ENCODE results near the gene TMA7B. TPM values are rescaled to one million over a fixed set of nuclear protein-coding genes. Genes with fewer than 3 reads are reported as not detected.

TMA7B gene
- total RNA-seq, 1 donor from 2014 or later, result not detected

- TF ChIP-seq, protein P1, sequence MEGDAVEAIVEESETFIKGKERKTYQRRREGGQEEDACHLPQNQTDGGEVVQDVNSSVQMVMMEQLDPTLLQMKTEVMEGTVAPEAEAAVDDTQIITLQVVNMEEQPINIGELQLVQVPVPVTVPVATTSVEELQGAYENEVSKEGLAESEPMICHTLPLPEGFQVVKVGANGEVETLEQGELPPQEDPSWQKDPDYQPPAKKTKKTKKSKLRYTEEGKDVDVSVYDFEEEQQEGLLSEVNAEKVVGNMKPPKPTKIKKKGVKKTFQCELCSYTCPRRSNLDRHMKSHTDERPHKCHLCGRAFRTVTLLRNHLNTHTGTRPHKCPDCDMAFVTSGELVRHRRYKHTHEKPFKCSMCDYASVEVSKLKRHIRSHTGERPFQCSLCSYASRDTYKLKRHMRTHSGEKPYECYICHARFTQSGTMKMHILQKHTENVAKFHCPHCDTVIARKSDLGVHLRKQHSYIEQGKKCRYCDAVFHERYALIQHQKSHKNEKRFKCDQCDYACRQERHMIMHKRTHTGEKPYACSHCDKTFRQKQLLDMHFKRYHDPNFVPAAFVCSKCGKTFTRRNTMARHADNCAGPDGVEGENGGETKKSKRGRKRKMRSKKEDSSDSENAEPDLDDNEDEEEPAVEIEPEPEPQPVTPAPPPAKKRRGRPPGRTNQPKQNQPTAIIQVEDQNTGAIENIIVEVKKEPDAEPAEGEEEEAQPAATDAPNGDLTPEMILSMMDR (IDR thresholded peaks at IDR 0.05), result no peak
- Mint-ChIP-seq H3K4me3 (ENCODE audit: unreplicated experiment) (no peak overlapping the region), H3K27me3 (ENCODE audit: low read depth) (peaks cover 5% of the 10 kb centered on the region), H3K27ac (ENCODE audit: unreplicated experiment) (peak overlapping the region; percentile 2), H3K4me1 (ENCODE audit: low read depth) (peaks cover 46% of the 10 kb centered on the region), H3K9me3 (ENCODE audit: low read depth) (no peaks in the 10 kb centered on the region), H3K36me3 (ENCODE audit: low read depth) (no peaks in the 10 kb centered on the region)
- DNase-seq (ENCODE audit: low spot score), result no peak
Measured at GRCh38 chr22:39967996-39968972, 8.1 kb downstream of the TMA7B start.

DNA sequence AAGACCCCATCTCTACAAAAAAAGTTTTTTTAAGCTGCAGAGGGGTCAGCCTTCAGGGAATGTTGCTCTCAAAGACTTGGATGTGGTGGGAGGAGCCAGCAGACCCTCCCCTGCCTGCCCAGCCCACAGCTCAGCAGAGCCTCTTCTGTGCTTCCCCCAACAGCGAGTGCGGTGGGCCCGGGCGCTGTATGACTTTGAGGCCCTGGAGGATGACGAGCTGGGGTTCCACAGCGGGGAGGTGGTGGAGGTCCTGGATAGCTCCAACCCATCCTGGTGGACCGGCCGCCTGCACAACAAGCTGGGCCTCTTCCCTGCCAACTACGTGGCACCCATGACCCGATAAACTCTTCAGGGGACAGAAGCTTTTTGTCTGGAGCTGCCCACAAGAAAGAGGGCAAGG is 10.5 kb downstream of the TMA7B start:
- no peaks in the 10 kb centered on the region for H3K36me3 Mint-ChIP-seq (ENCODE audit: low read depth)
- H3K9me3 Mint-ChIP-seq (ENCODE audit: low read depth), result no peaks in the 10 kb centered on the region
- TF ChIP-seq, protein P1 (IDR thresholded peaks at IDR 0.05), result no peak
- peaks cover 18% of the 10 kb centered on the region for H3K27me3 Mint-ChIP-seq (ENCODE audit: low read depth)
- H3K27ac Mint-ChIP-seq (ENCODE audit: unreplicated experiment), result no peak overlapping the region
- H3K4me3 Mint-ChIP-seq (ENCODE audit: unreplicated experiment), result no peak overlapping the region
- peaks cover 41% of the 10 kb centered on the region for H3K4me1 Mint-ChIP-seq (ENCODE audit: low read depth)
- DNase-seq (ENCODE audit: low spot score), result no peak

DNA sequence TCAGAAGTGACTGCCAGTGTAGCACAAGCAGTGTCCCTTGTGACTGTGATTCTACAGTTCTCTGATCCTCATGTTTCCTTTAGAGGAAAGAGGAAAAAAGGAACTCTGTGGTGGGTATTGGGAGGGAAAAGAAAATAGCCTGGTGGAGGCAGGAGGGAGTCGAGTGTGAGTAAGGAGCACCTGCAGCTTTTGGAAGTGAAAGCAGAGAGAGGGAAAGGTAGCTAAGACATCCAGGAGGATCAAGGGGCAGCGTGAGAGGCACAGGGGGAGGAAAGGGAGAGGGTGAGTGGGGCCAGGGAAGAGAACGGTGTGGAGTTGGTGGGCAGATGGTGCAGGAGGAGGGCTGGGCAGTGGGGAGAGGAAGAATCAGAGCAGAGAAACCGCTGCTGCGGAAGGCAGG is 12.4 kb downstream of the TMA7B start:
- no peak for DNase-seq (ENCODE audit: low spot score)
- H3K4me1 Mint-ChIP-seq (ENCODE audit: low read depth), result peaks cover 22% of the 10 kb centered on the region
- no peaks in the 10 kb centered on the region for H3K36me3 Mint-ChIP-seq (ENCODE audit: low read depth)
- no peak overlapping the region for H3K4me3 Mint-ChIP-seq (ENCODE audit: unreplicated experiment)
- TF ChIP-seq, protein P1 (IDR thresholded peaks at IDR 0.05), result no peak
- H3K9me3 Mint-ChIP-seq (ENCODE audit: low read depth), result no peaks in the 10 kb centered on the region
- H3K27ac Mint-ChIP-seq (ENCODE audit: unreplicated experiment), result no peak overlapping the region
- H3K27me3 Mint-ChIP-seq (ENCODE audit: low read depth), result peaks cover 34% of the 10 kb centered on the region

DNA sequence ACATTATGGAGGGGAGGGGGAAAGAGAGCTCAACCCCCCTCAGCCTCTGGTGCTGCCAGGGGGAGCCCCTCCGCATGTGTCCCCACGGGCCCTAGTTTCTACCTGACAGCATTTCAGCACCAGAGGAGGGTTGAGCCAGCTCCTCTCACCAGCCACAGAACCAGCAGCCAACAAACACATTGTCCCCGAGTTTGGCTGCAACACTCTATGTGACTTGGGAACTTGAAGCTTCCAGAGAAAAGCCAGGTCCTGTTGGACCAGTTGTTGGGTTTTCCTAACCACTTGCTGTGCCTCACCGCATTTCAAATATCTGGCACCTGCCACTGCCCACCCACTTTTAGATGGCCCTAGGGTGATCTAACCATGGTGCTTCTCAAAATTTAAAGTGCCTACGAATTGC is 13.5 kb downstream of the TMA7B start:
- H3K4me1 Mint-ChIP-seq (ENCODE audit: low read depth), result peaks cover 12% of the 10 kb centered on the region
- no peak overlapping the region for H3K27ac Mint-ChIP-seq (ENCODE audit: unreplicated experiment)
- no peak for DNase-seq (ENCODE audit: low spot score)
- H3K4me3 Mint-ChIP-seq (ENCODE audit: unreplicated experiment), result no peak overlapping the region
- no peaks in the 10 kb centered on the region for H3K36me3 Mint-ChIP-seq (ENCODE audit: low read depth)
- H3K27me3 Mint-ChIP-seq (ENCODE audit: low read depth), result peaks cover 34% of the 10 kb centered on the region
- TF ChIP-seq, protein P1 (IDR thresholded peaks at IDR 0.05), result no peak
- no peaks in the 10 kb centered on the region for H3K9me3 Mint-ChIP-seq (ENCODE audit: low read depth)

- no peak overlapping the region for H3K4me3 Mint-ChIP-seq (ENCODE audit: unreplicated experiment)
- no peak overlapping the region for H3K27ac Mint-ChIP-seq (ENCODE audit: unreplicated experiment)
- H3K4me1 Mint-ChIP-seq (ENCODE audit: low read depth), result peaks cover 8% of the 10 kb centered on the region
- peaks cover 34% of the 10 kb centered on the region for H3K27me3 Mint-ChIP-seq (ENCODE audit: low read depth)
- no peak for DNase-seq (ENCODE audit: low spot score)
- TF ChIP-seq, protein P1 (IDR thresholded peaks at IDR 0.05), result no peak
- no peaks in the 10 kb centered on the region for H3K36me3 Mint-ChIP-seq (ENCODE audit: low read depth)
- no peaks in the 10 kb centered on the region for H3K9me3 Mint-ChIP-seq (ENCODE audit: low read depth)
Measured at GRCh38 chr22:39974065-39974464, 13.9 kb downstream of the TMA7B start.
